Astrocyte (in vitro differentiated cells and primary cell): ENCODE data around the gene CTRB1. TPM values are rescaled to one million over a fixed set of nuclear protein-coding genes. Genes with fewer than 3 reads are reported as not detected.
A peak's percentile ranks its signal among the peaks of the same experiment; 100 is the strongest.

ENCODE experiments used
- DNase-seq: peaks from one replicate; pipeline ENCODE4 v3.0.0-alpha.2; 2010; ENCODE audit warnings: low read depth
- FAIRE-seq: peaks from 2 replicates; lab custom pipeline; 2011; peaks lifted over from hg19 to GRCh38; lab: Jason Lieb, UNC
- H2AFZ ChIP-seq: 2 replicates; pipeline ENCODE4 v1.6.0; 2012; ENCODE audit warnings: low read depth, low read length, inconsistent platforms
- H3K27ac ChIP-seq: 2 replicates; pipeline ENCODE4 v1.5.1; 2011; ENCODE audit warnings: low read depth, low read length, inconsistent platforms
- H3K27me3 ChIP-seq: 2 replicates; pipeline ENCODE4 v1.6.0; 2011; ENCODE audit warnings: low read length, inconsistent platforms; ENCODE audit not compliant: insufficient read depth
- H3K36me3 ChIP-seq: 2 replicates; pipeline ENCODE4 v1.5.1; 2011; ENCODE audit warnings: low read length, inconsistent platforms; ENCODE audit not compliant: insufficient read depth
- H3K4me1 ChIP-seq: 2 replicates; pipeline ENCODE4 v1.5.1; 2011; ENCODE audit warnings: low read length, inconsistent platforms; ENCODE audit not compliant: insufficient read depth
- H3K4me2 ChIP-seq: 2 replicates; pipeline ENCODE4 v1.6.0; 2012; ENCODE audit warnings: low read length, inconsistent platforms
- H3K4me3 ChIP-seq: 2 replicates; pipeline ENCODE4 v1.5.1; 2011; ENCODE audit warnings: low read depth, mild to moderate bottlenecking, low read length, inconsistent platforms; ENCODE audit not compliant: insufficient read depth
- H3K79me2 ChIP-seq: 2 replicates; pipeline ENCODE4 v1.6.0; 2012; ENCODE audit warnings: mild to moderate bottlenecking, low read length, inconsistent platforms; ENCODE audit not compliant: insufficient read depth
- H3K9ac ChIP-seq: 2 replicates; pipeline ENCODE4 v1.6.0; 2012; ENCODE audit warnings: mild to moderate bottlenecking, low read length, inconsistent platforms
- H3K9me3 ChIP-seq: 2 replicates; pipeline ENCODE4 v1.5.1; 2012; ENCODE audit warnings: low read depth, mild to moderate bottlenecking, low read length, inconsistent platforms; ENCODE audit not compliant: insufficient read depth
- H4K20me1 ChIP-seq: 2 replicates; pipeline ENCODE4 v1.6.0; 2012; ENCODE audit warnings: low read length, inconsistent platforms; ENCODE audit not compliant: insufficient read depth
- H3K27ac Mint-ChIP-seq: one replicate; pipeline ENCODE4 v1.8.0; 2021; ENCODE audit warnings: mild to moderate bottlenecking, mixed read lengths; ENCODE audit not compliant: unreplicated experiment
- H3K27me3 Mint-ChIP-seq: one replicate; pipeline ENCODE4 v1.8.0; 2021; ENCODE audit warnings: low read depth, mixed read lengths; ENCODE audit not compliant: unreplicated experiment
- H3K36me3 Mint-ChIP-seq: one replicate; pipeline ENCODE4 v1.8.0; 2021; ENCODE audit warnings: low read depth, mixed read lengths; ENCODE audit not compliant: unreplicated experiment
- H3K4me1 Mint-ChIP-seq: one replicate; pipeline ENCODE4 v1.8.0; 2021; ENCODE audit warnings: low read depth, mixed read lengths; ENCODE audit not compliant: unreplicated experiment
- H3K4me3 Mint-ChIP-seq: one replicate; pipeline ENCODE4 v1.8.0; 2021; ENCODE audit warnings: mild to moderate bottlenecking, moderate library complexity, mixed read lengths; ENCODE audit not compliant: unreplicated experiment
- H3K9me3 Mint-ChIP-seq: one replicate; pipeline ENCODE4 v1.8.0; 2021; ENCODE audit warnings: mild to moderate bottlenecking, mixed read lengths; ENCODE audit not compliant: unreplicated experiment
- CTCF ChIP-seq: IDR thresholded peaks from 2 replicates; pipeline ENCODE4 v1.5.1; 2011; ENCODE audit warnings: low read depth, mild to moderate bottlenecking, inconsistent platforms, low read length, moderate library complexity; ENCODE audit not compliant: insufficient read depth
- EZH2 ChIP-seq: IDR thresholded peaks from 2 replicates; pipeline ENCODE4 v1.6.1; 2012; ENCODE audit warnings: mild to moderate bottlenecking, low read length, inconsistent platforms; ENCODE audit not compliant: insufficient read depth
- total RNA-seq: library from RNA; stranded (reverse); gene quantifications from 2 replicates; pipeline ENCODE4 v1.2.1, GENCODE V29; 2021

CTRB1 gene
- total RNA-seq, 1 donor from 2014 or later = not detected

DNA sequence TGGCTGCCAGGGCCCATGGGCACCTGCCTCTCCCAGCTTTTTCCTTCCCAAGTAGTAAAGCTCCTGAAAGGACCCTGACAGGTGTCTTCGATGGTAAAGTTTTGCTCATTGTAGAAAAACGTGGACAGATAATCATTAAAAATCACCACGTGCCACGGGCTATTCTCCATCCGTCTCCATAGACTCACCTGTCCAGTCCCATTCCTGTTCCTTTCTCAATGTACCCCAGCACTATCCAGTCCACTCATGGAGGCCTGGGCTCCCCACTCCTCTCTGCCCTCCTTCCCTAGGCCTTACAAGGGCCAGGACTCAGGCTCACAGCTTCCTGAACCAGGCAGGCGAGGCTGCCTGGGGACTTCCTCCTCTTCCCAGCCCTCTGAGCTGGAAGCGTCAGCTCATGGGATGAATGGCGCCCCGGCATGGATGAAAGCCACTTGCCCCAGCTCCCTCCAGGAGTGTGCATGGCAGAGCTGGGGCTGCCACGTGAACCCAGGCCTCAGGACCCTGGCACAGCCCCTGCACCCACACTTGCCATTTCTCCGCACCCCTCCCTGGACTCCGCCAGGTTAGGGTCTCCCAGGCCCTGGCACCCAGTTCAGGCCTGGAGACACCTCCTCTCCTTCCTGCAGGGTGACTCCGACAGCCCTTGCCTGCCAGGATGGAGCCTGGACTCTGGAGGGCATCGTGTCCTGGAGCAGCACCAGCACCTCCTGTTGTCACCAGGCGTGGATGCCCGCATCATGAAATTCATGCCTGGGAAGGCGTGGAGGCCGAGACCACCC, 8.8 kb downstream of the CTRB1 start:
- no peak for TF ChIP-seq EZH2
- TF ChIP-seq CTCF = no peak
- Histone ChIP-seq H3K4me2 (no peak overlapping the region), H4K20me1 (peaks cover 60% of the 10 kb centered on the region), H3K9me3 (no peaks in the 10 kb centered on the region), H3K36me3 (peaks cover 20% of the 10 kb centered on the region), H3K4me1 (no peaks in the 10 kb centered on the region), H3K4me3 (no peak overlapping the region), H2AFZ (no peak overlapping the region), H3K27me3 (no peaks in the 10 kb centered on the region), H3K79me2 (peaks cover 26% of the 10 kb centered on the region), H3K27ac (no peak overlapping the region), H3K9ac (no peak overlapping the region)
- peaks cover 2% of the 10 kb centered on the region for H3K36me3 Mint-ChIP-seq
- peaks cover 16% of the 10 kb centered on the region for H3K4me1 Mint-ChIP-seq
- no peaks in the 10 kb centered on the region for H3K9me3 Mint-ChIP-seq
- peak overlapping the region; percentile 71 for H3K27ac Mint-ChIP-seq
- no peaks in the 10 kb centered on the region for H3K27me3 Mint-ChIP-seq
- no peak overlapping the region for H3K4me3 Mint-ChIP-seq
- FAIRE-seq (no peak), DNase-seq (no peak)

DNA sequence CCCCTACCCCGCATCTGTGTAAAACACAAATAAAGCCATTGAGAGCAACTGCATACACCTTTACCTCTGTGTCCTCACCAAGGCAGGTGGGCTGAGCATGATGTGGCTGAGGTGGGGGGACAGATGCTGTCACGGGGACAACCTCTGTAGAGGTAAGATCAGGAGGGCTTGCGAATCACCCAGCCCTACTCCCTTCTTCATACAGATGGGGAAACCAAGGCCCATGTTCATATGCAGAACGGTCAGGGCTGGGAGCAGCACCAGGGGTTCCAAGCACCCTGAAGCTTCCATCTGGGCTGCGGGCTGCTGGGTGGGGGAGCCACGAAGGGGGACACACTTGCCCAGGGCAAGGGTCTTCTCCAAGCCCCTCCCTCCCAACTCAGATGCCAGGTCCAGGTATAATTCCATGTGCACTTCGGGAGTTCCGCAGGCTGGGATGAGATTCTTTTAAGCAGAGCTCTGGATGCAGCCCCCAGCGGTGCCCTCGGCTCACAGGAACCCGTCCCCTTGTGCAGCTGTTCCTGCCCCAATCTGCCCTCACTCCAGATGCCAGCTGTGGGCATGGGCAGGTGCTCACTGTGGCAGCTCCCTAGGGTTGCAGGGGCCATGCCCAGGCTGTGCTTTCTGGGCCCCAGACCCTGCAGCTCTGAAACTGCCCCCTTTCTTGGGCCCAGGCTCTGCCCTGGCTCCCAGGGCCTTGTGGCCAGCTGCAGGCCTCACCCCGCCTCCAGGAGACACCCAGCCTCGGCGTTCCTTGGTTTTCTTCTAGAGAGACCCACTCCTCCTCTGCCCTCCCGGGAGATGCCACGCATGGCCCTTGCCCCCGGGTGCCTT, 9.6 kb downstream of the CTRB1 start:
- Histone ChIP-seq H3K9ac (no peak overlapping the region), H3K4me1 (no peaks in the 10 kb centered on the region), H3K4me3 (no peak overlapping the region), H3K4me2 (no peak overlapping the region), H4K20me1 (peaks cover 68% of the 10 kb centered on the region), H3K27ac (no peak overlapping the region), H3K36me3 (peaks cover 28% of the 10 kb centered on the region), H3K9me3 (no peaks in the 10 kb centered on the region), H2AFZ (no peak overlapping the region), H3K79me2 (peaks cover 33% of the 10 kb centered on the region), H3K27me3 (no peaks in the 10 kb centered on the region)
- no peaks in the 10 kb centered on the region for H3K27me3 Mint-ChIP-seq
- no peak for DNase-seq
- TF ChIP-seq CTCF (no peak), EZH2 (no peak)
- H3K4me1 Mint-ChIP-seq = peaks cover 20% of the 10 kb centered on the region
- no peak for FAIRE-seq
- H3K9me3 Mint-ChIP-seq = no peaks in the 10 kb centered on the region
- peak overlapping the region; percentile 71 for H3K27ac Mint-ChIP-seq
- no peak overlapping the region for H3K4me3 Mint-ChIP-seq
- H3K36me3 Mint-ChIP-seq = peaks cover 2% of the 10 kb centered on the region
